ENCODE results near the gene CTDP1.

CTDP1 gene

DNA sequence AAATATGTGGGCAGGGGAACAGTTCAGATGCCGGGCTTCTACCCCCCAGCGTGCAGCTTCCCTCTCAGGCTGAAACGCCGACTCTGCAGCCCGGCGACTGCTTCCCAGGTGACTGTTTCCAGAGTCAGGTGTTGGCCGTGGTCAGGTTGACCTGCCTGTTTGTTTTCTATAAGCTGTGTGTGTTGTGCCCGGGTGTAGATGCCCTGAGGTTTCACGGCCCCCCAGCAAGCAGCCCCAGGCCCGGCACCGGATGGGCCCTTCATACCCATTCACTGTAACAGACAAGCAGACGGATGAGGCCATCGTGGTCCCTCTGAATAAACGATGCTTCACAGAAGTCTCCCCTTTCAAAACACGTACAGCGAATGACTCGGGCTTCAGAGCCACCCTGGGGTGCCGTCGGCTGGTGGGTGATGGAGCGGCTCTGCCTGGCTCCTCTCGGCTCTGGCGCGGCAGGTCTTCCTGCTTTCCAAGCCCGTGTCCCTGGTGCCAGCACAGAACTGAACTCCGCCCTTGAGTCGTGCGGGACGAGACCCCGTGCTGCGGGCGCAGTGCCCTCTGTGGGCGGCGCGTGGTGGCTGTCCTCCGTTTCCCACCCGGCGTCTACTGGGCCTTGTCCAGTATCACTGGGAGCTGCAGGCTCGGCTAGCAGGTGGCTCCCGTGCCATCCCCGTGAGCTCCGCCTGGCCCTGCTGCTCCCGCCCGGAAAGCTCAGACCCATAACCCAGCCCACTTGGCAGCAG is 103.1 kb downstream of the CTDP1 start:
- DNase-seq (ENCODE audit: low spot score), result no peak

DNA sequence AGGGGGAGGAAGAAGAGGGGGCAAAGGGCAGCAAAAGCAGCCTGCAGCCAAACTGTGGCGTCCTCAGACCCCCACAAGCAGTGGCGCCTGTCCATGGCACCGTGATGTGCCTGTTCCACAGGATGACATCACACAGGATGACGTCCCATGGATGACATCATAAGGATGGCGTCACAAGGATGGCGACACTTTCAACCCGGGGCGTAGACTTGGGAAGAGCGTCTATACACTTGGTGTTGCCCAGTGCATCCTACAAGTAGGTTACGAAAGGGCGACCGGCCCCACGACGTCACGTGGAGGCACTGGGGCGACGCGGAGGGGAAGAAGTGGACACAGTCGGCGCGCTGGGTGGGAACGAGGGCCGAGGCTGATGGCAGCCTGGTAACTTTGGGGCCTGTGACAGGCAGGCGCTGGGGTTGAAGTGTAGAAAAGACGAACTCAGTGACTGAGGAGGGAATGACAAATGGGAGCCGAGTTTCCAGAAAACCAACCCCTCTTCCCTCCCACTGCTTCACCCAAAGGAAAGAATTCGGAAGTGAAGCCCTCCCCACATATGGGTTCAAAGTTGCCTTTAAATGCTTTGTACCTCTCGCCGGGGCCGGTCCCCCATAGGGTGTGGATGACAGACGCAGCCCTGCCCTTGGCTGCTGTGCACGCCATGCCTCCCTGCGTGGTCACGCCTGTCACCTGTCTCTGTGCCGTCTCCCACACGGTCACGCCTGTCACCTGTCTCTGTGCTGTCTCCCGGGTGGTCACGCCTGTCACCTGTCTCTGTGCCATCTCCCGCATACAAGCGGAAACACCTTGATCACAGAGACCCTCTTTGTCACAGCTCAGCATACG is 104.7 kb downstream of the CTDP1 start:
- no peak for DNase-seq (ENCODE audit: low spot score)

DNA sequence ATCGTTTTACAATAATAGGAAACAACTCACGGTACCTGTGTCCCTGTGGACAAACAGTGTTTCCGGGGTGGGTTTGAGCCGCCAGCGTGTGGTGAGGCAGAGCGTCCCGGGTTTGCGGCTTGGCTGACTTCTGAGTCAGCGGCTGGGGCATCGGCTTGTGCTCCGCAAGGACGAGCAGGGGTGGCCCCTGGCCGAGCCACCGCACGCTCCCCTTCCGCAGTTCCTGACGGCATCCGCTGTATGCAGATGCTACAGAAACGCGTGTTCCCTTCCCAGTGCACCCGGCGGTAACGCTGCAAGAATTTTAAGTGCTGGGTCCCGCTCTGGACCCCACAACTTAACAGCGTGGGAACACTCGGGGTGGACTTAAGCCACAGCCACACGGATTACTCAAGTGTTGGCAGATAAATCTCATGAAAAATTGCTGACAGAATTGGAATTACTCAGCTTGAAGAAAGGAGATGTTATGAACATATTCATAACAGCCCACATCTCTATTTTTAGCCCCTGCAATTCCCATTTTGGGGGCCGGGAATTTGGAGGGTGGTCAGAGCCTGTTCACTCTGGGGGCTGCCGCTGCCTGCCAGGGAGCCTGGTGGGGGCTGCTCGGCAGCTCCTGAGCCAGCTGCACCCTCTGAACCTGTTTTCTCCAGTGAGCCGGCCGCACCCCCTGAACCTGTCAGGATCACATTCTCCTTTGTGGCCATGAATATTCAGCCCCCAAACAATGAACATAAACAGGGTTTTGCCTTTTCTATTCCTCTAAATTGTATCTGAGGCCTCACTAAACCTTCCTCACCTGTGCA is 105.6 kb downstream of the CTDP1 start:
- DNase-seq (ENCODE audit: low spot score), result no peak

DNA sequence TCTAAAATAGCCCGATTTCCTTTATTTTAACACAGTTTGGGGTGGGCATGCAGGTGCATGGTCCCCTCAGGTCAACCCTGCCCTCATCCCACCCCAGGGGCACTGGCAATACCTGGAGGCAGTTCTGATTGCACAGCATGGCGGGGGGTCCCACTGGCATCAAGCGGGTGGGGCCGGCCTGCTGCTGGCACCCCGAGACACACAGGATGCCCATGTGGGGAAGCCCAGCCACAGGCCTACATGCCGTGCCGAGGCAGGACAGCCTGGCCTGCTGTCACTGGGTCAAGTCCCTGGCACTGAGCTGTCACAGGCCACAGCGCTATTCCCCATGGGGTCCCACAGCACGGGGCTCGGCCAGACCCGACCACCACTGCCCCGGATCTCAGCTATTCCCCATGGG is 106.2 kb downstream of the CTDP1 start:
- DNase-seq (ENCODE audit: low spot score), result no peak

DNA sequence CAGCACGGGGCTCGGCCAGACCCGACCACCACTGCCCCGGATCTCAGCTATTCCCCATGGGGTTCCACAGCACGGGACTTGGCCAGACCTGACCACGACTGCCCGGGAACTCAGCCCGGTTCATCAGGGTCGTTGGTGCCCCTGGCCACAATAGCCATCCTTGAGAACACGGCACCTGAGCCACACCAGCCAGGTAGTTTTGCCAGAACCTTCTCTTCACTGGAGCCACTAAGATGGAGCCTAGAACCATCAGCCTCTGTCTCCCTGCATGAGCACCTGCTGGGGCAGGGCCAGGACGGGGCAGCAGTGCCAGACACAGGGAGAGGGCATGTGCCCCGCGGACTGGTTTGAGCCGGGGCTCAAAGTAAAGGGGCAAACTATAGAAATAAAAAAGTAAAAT is 106.7 kb downstream of the CTDP1 start:
- DNase-seq (ENCODE audit: low spot score), result no peak

DNA sequence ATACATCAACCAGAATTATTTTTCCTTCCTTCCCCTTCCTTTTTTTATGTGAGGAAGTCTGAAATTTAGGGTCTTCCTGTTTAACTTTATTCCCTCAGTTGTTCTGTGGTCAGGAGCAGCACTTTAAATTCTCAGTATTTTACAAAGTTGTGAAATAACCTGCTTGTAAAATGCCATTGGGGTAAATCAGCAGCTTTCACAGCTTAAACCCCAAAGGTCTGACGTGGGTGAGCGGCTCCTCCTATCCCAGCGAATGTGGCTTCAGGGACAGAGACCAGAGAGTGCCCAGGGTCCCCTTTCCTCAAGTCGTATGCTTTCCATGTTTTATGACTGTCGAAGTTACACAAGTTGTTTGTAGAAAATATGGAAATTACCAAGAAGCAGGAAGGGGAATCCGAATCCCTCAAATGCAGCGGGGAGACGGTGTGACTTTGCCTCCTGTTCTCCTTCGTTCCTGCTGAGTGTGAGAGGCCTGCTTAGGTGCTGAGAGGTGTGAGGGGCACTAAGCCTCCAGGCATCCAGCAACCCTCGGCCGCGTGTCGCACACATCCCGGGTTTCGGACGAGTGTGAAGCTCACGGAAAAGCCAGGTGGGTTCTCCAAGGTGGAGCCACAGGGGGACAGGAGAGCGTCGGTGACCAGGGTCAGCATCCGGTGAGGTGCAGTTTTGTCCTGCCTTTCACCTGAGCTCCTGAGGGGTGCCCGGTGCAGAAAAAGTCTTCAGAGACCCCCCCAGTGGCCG is 107.4 kb downstream of the CTDP1 start:
- DNase-seq (ENCODE audit: low spot score), result no peak

DNA sequence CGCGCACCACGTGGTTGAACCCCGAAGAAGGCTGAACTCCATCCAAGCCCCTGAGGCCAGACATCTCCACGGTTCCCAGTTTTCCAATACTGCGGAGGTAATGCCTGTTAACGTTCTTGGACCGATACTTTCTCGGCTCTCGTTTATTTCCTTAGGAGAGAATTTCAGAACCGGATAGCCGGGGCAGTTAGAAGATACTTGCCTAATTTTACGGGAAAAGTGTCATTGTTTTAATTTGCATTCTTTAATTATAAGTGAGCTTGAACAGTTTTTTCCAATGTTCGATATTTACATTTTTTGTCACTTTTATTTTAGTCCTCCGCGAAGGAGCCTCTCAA is 107.9 kb downstream of the CTDP1 start:
- no peak for DNase-seq (ENCODE audit: low spot score)

DNA sequence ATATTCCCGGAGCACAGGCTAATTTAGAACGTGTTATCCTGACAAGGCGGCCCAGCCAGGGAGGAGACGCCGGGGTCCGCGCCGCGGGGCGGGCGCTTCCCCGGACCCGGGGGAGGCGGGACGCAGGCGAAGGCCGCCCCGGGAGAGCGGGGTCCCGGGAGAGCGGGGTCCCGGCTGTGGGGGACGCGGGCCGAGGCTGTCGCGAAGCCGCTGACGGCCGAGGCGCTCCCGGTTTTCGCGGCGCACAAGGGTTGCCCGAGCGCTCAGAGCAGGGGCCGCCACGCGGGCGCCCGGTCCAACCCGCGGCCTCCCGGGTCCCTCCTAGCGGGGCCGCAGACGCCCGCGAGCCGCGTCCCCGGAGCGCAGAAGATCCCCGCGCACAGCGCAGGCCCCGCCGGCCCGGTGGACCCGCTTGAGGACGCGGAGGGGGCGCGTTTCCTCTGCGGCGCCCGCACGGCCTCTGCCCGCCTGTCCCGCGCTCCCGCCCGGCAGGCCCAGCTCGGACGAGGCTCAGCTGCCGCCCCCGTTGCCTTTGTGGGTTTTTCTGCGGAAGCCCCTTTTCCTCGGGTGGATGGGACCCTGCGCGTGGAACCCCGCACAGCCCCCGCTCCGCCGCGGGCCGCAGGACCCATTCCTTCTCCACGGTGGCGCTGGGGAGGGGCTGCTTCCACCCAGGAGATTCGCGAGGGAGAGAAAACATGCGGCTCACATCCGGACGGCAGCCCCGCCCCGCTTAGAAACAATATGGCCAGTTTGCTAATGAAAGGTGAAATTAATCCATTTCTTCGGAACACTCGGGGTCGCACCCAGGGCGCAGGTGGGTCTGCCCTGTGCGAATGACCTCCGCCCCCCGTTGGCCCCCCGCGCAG is 108.5 kb downstream of the CTDP1 start:
- DNase-seq (ENCODE audit: low spot score), result no peak

DNA sequence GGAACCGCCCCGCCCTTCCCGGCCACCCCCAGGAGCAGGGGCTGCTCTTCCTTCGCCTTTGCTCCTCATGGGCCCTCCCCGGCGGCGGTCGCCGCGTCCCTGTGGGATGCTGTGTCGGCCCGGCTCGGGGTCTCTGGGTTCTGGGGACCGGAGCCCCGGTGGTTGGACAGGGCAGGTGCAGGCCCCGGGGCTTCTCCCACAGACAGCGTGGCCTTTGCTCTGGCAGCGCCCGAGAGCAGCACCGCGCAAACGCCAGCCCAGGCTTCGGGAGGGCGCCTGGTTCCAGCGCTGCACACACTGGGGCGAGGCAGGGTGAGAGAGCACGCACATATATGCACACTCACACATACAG is 109.1 kb downstream of the CTDP1 start:
- no peak for DNase-seq (ENCODE audit: low spot score)

DNA sequence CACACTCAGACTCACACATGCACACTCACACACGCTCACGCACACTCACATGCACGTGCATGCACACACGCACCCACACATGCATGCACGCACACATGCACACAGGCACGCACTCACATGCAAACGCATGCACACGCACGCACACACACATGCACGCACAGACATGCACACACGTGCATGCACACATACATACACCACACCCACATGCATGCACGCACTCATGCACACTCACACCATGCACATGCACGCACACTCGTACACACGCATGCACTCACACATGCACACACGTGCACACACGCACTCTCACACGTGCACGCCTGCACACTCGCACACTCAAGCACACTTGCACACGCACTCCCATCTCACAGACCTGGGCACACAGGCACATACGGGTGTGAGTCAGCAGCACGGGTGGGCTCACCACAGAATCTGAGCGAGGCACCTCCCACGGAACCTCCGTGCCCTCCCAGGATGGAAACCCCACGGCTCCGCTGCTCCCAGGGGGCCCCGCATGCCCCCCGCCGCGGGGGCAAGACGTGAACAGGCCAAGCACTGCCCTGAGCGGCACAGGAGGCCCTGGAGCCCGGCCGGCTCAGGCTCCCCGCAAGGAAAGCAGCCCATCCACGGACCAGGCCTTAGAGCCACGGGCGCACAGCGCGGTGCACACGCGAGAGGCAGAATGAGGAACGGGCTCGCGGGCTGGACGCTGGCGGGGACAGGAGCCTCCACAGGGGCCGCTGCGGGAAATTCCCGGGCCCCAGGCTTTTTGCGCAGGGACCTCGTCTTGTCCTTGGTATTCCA is 109.7 kb downstream of the CTDP1 start:
- DNase-seq (ENCODE audit: low spot score), result no peak

DNA sequence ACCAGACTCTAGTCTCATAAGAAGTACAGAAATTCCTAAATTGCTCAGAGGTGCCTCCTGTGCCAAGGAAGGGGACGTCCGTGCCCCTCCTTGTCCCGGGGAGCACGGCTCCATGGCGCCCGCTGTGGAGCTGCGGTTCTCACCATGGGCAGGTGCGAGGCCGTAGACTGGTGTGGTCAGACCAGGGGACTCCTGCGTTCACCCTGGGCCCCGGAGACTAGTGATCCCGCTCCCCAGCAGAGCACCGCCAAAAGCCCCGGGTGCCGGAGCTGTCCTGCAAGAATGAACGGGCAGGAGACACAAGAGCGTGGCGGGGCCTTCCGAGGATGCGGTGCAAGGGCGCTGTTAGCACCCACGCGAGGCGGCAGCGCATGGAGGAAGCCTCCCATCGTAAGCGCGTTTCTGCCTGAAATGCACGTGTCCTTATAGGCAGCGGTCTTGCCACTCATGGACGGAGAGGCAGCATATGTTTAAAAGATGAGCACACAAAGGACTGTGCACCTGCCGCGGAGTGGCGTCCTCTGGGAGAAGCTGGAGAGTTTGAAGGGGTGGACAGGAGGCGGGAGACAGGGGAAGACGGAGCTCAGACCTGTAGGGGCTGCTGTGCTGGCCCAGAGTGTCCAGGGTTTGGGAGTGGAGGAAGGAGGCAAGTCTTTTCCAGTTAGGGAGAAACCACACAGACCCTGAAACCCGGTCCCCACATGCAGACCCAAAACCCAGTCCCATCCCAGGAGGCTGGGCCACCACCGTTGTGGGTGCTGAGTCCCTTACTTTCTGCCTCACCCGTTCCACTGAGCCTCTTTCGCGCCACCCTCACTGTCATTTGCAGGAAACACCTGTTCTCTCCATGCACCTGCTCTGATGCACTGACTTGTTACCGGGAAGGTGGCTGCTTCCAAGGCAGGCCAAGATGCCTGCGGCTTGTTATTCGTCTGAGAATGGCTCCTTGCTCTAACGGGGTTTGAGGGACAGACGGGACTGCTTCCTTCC is 110.6 kb downstream of the CTDP1 start:
- no peak for DNase-seq (ENCODE audit: low spot score)

DNA sequence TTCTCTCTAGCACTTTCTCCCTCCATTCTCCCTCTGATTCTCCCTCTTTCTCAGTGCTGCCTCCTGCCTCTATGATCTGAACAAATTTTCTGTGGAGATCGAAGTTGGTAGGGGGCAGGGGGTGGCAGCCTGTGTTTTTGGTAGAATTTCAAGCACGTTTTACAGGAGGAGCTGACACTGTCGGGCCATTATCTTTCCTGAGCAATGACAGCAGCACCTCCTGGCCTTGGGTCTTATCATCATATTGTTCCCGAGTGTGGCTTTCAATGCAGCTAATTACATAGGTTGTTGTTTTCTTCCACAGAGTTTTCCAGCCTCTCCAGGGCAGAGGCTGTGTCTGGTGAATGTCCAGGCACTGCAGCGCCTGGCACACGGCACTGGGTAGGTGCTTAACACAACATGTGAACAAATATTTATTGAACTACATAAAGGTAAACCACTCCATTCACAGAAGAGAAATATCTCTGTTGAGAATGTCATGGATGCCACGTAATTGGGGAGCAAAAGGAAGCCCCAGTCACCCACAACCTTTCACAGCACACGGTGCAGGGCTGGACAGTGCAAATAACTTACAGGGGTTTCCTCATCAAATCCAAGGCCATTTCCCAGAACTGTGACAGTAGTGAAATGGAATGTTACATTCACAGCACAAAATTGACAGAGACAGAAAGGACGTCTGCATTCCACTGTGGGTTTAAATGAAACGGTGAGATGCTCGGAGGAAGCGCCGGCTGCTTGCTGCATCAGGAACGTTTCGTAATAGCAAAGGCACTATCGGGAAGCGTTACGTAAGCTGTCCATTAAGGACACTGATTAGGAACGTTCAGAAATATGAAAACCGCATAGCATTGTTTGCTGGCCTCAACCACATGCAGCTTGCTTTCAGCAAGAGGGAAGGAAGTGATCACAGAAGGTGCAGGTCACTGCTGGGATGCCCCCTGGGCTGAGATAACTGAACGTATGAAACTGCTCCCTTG is 111.7 kb downstream of the CTDP1 start:
- peak; percentile 70 for DNase-seq (ENCODE audit: low spot score)

DNA sequence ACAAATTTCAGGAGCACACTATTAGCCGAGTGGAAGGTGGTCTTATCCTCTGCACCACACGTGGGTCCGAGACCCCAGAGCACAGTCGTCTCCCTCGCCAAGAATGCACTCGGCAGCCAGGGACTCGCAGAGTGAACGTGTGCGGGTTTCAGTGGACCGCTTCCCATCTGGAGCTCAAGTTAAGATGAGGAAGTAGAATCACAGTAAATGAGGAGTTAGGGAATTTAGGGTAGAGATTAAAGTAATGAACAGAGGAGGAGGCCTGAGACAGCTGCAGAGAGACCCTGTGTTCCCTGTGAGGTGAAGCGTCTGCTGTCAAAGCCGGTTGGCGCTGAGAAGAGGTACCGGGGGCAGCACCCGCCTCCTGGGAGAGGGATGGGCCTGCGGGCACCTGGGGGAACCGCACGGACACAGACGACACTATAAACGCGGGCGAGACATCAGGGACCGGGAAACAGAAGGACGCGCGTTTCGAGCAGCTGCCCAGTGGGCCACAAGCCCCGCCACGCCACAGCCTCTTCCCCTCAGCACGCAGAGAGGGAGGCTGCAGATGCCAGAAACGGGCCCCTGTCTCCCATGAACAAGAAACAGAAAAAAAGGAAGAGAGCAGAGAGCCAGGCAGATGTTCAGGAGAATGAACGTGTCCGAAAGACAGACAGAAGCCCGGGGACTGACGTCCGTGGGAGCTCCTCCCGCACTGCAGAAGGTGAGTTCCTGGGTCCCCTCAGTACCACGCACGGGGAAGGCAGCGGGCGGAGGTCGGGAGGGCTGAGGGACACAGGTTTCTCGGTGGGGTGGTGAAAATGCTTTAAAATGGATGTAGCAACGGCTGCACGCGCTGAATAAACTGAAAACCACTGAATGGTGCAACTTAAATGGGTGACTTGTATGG is 112.7 kb downstream of the CTDP1 start:
- no peak for DNase-seq (ENCODE audit: low spot score)

DNA sequence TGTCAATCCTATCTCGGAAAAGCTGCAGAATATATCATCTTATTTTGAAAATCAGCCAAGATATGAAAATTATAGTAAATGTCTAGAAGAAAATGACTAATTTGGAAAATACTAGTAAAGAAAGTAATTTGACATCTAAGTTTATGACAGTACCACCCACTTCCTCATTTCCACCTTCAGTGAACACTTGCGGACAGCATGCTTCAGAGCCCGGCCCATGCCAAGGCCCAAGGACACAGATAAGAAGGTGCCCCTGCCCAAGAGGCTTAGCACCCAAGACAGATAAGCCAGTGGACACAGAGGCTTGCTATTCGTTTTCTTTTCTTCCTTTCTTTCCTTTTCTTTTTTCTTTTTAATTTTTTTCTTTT is 113.4 kb downstream of the CTDP1 start:
- no peak for DNase-seq (ENCODE audit: low spot score)

DNA sequence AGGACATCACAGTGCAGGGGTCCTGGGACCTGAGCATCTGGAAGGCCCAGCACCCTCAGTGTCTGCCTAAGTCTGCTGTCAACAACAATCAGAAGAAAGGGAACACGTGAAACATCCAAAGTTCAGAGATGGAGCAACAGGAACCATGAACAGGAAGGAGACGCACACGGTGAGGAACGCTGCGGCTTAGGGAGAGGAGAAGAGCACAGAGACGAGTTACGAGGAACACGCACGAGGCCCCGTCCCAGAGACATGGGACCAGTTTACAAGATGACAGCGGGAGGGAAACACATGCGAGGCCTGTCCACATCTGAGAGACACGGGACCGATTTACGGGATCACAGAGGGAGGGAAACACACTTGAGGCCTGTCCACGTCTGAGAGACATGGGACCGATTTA is 115.2 kb downstream of the CTDP1 start:
- DNase-seq (ENCODE audit: low spot score), result no peak

DNA sequence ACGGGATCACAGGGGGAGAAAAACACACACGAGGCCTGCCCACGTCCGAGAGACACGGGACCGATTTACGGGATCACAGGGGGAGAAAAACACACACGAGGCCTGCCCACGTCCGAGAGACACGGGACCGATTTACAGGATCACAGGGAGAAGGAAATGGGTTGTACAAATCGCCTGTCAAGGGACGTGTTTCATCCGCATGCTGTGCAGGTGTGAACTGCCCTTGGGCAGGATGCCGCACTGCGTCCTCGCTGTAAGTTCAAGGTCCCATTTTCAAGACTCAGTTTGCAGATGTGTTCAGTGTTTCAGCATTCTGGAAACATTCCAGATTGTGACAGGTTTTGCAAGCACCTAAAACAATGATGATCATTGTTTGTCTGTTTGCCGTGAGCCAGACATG is 115.8 kb downstream of the CTDP1 start:
- no peak for DNase-seq (ENCODE audit: low spot score)

DNA sequence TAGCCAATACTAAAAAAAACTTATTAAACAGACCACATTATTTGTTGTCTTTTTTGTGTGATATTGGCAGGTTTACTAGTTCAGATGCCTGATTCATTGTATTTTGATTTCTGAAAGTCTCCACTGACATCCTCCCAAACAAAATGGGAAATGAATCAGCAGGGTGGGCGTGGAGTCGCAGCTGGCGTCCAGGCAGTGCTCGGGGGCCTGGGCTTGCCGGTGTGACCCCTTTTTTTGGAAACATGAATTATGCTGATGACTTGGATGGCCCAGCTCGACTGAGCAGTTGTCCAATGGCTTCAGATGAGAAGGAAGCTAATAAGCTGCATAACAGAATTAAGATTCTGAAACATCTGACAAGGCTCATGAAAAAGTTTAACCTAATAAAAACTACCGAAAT is 116.4 kb downstream of the CTDP1 start:
- no peak for DNase-seq (ENCODE audit: low spot score)
